ENCODE results near the gene KLHL8.

The KLHL8 gene

DNA sequence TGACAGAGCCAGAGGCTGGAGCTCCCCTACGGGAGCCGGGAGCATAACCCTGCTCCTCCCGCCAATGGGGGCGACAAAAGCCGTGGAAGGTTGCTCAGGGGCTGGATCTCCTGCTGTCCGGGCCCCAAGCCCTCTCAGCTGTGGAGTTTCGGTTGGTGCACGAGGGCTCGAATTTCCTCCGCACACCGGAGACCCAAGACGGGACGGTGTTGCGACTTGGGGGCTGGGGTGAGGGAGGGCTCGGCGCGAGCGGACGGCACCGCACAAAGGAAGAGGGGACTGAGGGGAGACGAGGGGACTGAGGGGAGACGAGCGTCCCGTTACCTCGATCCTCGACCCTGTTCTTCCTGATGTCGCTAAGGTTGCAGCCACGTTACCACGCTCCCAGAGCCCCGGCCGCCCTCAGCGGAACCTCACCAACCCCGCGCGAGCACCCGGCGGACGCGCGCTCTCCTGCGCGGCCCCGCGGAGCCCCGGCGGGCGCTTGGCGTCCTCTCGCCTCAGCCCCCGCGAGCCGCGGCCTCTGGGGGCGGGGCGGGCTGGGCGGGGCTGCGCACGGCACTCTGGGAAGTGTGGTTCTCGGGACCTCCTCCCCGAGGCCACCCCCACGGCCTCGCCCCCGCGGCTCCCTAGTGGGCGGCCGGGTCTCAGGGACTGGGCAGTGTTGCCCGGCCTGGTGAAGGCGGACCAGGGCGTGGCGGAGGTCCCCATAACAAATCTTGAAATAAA is at the start of gene KLHL8:
Gene KLHL8 (minus strand): TSS at position 525 of the 729 bp plus-strand sequence. CDS start 25,079 bp downstream, outside the sequence.
- DNase-seq, result peak; percentile 89

DNA sequence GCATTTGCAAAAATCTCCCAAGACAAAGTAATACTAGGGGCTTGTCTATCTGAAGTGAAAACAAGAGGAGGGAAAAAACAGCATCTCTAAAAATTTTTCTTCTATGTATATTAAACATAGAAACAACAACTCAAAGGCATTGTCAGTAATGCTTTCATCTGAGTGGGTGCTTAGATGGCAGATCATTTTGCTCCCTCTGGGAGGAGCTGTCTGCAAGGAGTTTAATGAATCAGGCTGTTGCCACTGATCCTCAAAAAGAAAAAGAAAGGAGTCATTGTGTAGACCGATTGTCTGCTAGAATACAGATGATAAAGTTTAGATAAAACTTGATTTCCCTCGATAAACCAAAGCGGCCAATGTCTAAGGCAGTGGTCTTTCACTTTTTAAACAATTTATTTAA is 49.7 kb upstream of the KLHL8 start:
- no peak for DNase-seq

DNA sequence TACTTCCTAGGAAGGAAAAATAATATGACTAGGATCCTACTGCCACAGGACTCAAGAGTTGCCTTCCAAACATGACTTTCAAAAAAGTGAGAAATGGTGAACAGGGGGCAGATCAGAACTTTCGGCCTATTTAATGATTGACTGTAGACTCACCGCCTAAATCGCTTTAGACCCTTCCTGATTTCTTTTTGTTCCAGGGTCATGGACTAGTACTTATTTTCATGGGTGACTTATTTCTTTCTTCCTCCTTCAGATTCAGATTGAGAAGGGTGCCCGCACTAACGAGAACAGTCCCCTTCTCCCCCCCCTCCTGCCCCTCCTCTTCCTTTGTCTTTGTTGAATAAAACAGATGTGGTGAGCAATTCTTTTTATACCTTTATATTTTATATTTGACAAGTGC is 48.0 kb upstream of the KLHL8 start:
- DNase-seq, result no peak

GRCh38 chr4:87266986-87267385 is 46.6 kb upstream of the KLHL8 start:
- DNase-seq, result no peak

DNA sequence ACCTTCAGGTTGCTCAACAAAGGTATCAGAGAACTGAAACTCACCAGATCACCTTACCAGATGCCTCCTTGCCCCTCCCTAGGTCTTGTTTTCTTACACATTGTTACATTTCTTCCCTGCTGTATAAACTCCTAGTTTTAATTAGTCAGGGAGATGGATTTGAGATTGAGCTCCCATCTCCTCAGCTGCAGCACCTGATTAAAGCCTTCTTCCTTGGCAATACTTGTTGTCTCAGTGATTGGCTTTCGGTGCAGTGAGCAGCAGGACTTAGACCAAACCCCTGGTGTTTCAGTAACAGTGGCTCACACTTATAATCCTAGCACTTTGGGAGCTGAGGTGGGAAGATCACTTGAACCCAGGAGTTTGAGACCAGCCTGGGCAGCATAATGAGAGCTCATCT is 42.5 kb upstream of the KLHL8 start:
- DNase-seq, result no peak

DNA sequence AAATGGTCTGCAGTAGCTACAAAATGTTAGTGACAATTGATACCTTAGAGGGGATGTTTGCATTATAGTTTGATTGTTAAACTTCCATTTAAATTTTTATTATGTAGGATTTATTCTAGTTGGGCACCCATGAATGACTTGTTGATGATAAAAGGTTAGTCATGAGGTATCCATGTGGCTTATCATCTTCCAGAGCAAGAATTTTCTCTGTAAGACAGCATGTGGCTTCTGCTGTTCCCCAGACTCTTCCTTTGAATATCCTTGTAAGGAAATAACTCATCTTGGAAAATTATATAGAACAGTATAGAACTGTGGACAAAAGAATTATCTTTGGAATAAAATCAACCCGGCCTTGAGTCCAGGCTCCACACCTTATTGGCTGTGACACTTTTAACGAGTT is 40.1 kb upstream of the KLHL8 start:
- no peak for DNase-seq

DNA sequence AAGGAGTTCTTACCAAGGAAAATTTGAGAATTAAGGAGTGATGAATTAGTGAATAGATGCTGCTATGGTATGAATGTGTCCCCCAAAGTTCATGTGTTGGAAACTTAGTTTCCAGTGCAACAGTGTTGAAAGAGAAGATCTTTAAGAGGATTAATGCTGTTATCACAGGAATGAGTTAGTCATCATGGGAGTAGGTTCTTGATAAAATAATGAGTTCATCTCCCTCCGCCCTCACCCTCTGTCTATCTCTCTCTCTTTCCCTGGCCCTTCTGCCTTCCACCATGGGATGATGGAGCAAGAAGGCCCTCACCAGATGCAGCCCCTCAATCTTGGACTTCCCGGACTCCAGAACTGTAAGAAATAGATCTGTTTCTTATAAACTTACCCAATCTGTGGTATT is 38.3 kb upstream of the KLHL8 start:
- DNase-seq, result no peak

DNA sequence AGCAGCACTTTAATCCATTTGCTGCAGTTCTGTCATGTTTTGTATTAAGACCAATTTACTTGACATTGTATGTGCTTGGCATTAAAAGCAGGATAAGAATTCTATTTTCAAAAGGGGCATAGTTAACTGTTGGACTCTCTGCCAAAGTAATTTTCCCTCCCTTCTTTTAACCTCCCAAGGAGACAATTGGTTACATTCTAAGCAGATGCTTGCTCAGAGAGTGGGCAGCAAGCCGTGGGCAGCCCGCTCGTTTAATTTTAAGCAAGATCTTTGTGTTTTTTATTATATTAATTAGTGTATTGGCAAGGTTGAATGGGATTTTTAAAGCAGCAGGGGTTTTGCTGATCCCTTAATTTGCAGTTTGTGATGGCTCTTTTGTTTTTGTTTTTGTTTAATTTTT is 37.1 kb upstream of the KLHL8 start:
- DNase-seq, result no peak

DNA sequence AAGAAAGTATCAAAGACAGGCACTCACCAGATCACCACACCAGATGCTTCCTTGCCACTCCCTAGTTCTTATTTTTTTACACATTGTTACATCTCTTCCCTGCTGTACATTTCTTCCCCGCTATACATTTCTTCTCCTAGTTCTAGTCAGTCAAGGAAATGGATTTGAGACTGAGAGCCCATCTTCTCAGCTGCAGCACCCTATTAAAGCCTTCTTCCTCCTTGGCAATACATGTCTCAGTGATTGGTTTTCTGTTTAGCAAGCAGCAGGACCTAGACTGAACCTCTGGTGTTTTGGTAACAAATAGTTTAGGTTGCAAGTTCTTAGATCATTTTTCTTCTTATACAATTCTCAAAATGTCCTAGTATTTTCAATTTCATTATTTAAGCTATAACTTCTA is 35.3 kb upstream of the KLHL8 start:
- no peak for DNase-seq

DNA sequence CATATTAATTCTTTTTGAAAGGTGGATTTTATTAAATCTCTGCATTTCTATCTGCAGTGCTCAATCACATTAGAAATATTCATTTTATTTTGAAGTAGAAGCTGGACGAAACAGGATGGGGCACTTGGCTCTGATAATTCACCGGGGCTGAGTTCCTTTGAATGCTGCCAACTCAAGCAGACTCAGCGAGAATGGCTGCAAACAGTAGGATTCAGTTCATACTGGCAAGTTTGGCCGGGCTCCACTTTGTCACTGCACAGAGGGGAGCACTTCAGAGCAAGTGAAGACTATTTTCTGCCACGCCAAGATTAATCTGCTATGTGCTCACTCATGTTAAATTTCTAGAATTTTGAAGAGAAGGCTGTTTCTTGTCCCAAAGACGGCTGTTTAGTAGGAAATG is 30.7 kb upstream of the KLHL8 start:
- no peak for DNase-seq

GRCh38 chr4:87250294-87250693 is 29.9 kb upstream of the KLHL8 start:
- DNase-seq, result no peak

DNA sequence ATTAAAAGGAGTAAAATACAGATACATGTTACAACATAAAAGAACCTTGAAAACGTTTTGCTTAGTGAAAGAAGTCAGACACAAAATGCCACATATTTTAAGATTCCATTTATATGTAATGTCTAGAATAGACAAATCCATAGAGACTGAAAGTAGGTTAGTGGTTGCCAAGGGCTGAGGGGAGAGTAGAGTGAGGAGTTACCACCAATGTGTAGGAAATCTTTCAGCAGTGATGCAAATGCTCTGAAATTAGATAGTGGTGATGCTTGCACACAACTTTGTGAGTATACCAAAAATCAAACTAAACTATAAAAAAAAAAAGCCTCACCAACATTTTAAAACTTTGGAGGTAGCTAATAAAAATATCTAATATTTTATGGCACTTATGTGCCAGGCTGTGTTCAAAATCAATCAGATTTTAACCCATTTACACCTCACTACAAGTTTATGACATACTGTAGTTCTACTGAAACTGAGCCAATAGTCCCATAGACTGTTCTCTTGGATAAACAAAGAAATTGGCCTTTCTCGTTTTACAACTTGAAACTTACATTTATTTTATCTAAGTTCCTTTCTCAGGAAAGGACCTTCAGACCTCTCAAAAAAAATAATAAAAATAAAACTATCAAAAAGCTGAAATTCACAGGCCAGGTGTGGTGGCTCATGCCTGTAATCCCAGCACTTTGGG is 29.1 kb upstream of the KLHL8 start:
- DNase-seq, result no peak

DNA sequence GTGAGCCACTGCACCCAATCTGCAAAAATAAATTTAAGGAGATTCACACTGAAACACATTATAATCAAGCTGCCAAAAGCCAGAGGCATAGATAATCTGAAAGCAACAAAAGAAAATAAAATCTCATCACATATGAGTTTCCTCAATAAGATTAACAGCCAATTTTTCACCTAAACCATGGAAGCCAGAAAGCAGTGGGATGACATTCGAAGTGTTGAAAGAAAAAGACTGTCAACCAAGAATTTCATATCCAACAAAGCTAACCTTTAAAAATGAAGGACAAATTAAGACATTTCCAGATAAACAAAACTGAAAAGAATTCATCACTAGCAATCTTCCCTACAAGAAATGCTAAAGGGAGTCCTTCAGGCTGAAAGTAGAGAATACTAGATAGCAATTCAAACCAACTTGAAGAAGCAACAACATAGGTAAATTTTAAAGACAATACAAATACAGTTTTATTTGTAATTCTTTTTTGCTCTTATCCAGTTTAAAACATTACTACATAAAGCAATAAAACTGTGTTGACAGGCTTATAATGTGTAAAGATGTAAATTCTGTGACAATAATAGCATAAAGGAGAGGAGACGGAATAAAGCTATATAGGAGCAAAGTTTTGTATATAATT is 23.1 kb upstream of the KLHL8 start:
- DNase-seq, result no peak

DNA sequence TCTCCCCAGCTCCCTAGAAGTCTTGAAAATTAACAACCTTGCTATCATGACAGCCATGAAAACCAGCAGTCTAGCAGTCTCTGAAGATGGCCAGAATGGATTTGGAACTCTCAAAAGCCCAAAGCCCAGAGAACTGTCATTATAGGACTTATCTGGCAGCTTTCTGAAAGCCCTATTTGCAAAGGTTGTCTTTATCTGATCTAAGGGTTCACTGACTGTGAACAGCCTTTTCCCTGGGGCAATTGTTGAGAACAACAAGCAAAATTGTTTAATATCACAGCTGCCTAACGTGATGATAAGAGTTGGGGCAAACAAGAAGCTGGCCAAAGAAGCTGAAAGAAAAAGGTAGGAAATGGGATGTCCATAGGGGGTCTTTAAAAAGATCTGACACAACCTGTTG is 20.9 kb upstream of the KLHL8 start:
- DNase-seq, result no peak

DNA sequence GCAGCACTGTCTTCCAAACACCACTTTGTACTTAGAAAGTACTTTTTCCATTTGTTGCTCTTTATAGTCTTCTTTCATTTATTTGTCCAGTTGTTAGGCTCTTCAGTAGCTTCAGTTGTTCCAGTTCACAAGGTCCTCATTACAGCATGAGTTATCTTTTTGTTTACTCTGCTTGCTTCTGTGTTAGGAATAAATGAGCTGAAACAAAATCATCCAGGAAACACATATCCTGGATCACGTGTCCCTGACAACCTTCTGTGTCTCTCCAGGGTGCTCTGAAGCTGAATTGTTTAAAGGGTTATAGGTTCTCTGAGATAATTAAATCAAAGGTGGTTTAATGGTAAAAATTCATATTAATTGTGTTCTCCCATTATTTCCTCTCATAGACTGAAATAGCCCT is 19.9 kb upstream of the KLHL8 start:
- DNase-seq, result no peak

DNA sequence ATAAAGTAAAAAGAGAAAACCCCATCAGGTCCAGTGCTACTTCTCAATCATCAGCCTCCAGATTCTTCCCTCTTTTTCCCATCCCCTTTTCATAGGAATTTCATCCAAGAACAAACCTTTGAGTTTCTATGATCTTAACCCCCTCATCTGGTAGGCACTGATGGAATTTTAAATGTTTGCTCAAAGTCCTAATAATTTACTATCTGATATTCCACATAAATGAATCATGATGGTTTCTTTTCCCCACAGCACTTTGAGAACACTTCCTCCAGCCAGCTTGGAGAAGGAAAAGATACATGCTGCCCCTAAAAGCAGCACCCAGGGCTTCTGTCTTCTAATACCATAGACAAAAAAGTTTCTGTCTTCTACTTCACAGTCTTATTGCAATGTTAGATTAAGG is 19.4 kb upstream of the KLHL8 start:
- no peak for DNase-seq

DNA sequence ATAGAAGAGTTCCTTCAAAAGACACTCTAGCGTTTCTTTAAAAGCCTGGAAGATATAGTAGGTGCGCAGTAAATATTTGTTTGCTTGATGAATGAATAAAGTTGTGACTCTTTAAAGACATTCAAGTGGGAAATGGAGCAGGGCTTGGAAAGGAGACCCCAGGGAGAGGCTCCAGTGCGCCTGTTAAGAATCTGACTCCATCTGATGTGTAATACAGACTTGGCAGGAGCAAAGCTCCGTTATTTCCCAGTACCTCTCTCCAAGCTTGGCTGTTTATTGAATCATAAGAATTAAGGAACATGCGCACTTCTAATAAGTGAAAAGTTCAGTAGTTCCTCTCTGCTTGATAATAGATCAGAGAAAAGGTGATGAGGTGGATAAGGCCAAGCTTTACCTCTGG is 18.8 kb upstream of the KLHL8 start:
- DNase-seq, result no peak

GRCh38 chr4:87236861-87237260 is 16.4 kb upstream of the KLHL8 start:
- no peak for DNase-seq

GRCh38 chr4:87235020-87235671 is 14.7 kb upstream of the KLHL8 start:
- DNase-seq, result no peak

- no peak for DNase-seq
These were observed 11.8 kb upstream of the KLHL8 start for GRCh38 chr4:87232216-87232615.

GRCh38 chr4:87230806-87231205 is 10.4 kb upstream of the KLHL8 start:
- no peak for DNase-seq

DNA sequence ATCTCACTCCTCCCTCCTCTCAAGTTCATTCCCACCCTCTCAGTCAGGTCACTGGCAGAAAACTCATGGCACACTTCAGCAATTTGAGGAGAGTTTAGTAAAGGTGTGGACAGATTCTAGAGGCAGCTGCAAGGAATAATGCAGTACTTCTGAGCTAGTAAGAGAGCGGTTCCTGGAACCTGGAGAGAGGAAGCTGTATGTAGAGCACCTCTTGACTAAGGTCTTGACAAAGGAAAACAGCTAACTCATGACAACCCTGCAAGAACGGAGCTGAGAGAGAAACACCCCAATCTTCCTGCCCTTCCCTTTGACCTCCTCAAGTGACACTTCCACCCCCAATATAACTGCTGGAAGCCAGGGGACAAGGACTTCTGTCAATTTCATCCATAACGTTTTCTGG is 9.6 kb upstream of the KLHL8 start:
- no peak for DNase-seq

DNA sequence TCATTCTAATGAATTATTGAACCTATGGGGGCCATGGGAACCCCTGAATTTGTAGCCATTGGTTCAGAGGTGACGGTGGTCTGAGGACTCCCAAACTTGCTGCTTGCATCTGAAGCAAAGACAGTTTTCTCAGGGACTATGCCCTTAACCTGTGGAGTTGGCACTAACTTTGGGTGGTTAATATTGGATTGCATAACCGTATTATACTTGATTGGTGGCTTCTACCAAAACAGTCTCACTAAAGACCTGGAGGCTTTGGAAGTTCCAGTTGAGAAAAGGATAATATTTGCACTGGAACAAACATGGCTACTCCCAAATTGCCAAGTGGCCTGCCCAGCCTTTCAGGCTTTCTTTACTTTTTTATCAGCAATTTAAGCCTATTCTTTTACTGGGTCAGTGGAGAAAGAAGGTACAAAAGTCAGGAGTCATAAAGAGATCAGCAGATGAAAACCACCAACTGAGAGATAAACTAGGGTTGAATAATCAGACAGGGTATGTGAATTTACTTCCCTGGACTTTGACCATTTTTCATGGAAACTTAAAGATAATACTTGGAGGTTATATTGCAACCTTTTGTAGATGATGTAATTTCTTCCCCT is 7.9 kb upstream of the KLHL8 start:
- DNase-seq, result no peak

Data from activated CD4-positive, CD25-positive, alpha-beta regulatory T cell treated with anti-CD3 and anti-CD28 coated beads, Interleukin-2, amount 50 U/mL, for 72 hours (primary cell).